ENCODE results near the gene THSD4. TPM values are rescaled to one million over a fixed set of nuclear protein-coding genes. Genes with fewer than 3 reads are reported as not detected.

The THSD4 gene
- total RNA-seq, 2 experiments from 2014 or later = not detected

- no peak overlapping the region for H3K27ac ChIP-seq (ENCODE audit: low read depth in 1 of 2, low read length in 2 of 2)
- H3K4me3 ChIP-seq (ENCODE audit: low read length) = no peak overlapping the region
- Mint-ChIP-seq H3K27ac (no peak overlapping the region), H3K4me3 (no peak overlapping the region), H3K9me3 (no peaks in the 10 kb centered on the region), H3K4me1 (ENCODE audit: low read depth) (no peaks in the 10 kb centered on the region), H3K36me3 (ENCODE audit: low read depth) (no peaks in the 10 kb centered on the region), H3K27me3 (peaks cover 9% of the 10 kb centered on the region)
- intact Hi-C loops (cut with DNase I, micrococcal nuclease) = no loop called here
- H3K27me3 ChIP-seq (ENCODE audit: control insufficient read depth in 1 of 2, insufficient read depth in 2 of 2, low read length in 2 of 2) = peaks cover 0 to 4% of the 10 kb centered on the region in 2 experiments
- H3K9me3 ChIP-seq (ENCODE audit: control insufficient read depth in 1 of 2, insufficient read depth in 1 of 2, low read length in 2 of 2) = no peaks in the 10 kb centered on the region
- ChIA-PET POLR2A (no interaction called here), CTCF (no interaction called here)
- DNase-seq (no peak), ATAC-seq (ENCODE audit: poor library complexity) (no peak)
- H3K4me1 ChIP-seq (ENCODE audit: insufficient read depth, low read length) = no peaks in the 10 kb centered on the region
- no peaks in the 10 kb centered on the region for H3K36me3 ChIP-seq (ENCODE audit: insufficient read depth, low read length)
- no peak for TF ChIP-seq CTCF (IDR thresholded peaks at IDR 0.05)
Observed at GRCh38 chr15:71659730-71660067, 544.4 kb downstream of the THSD4 start.

- no peaks in the 10 kb centered on the region for H3K36me3 Mint-ChIP-seq (ENCODE audit: low read depth)
- TF ChIP-seq CTCF (IDR thresholded peaks at IDR 0.05) = no peak
- ChIA-PET CTCF (no interaction called here), POLR2A (no interaction called here)
- H3K36me3 ChIP-seq (ENCODE audit: insufficient read depth, low read length) = no peaks in the 10 kb centered on the region
- no peak overlapping the region for H3K27ac Mint-ChIP-seq
- H3K4me3 ChIP-seq (ENCODE audit: low read length) = no peak overlapping the region
- no peak for DNase-seq
- ATAC-seq (ENCODE audit: poor library complexity) = no peak
- no peaks in the 10 kb centered on the region for H3K4me1 ChIP-seq (ENCODE audit: insufficient read depth, low read length)
- no peaks in the 10 kb centered on the region for H3K4me1 Mint-ChIP-seq (ENCODE audit: low read depth)
- H3K4me3 Mint-ChIP-seq = no peak overlapping the region
- H3K27me3 Mint-ChIP-seq = peaks cover 16% of the 10 kb centered on the region
- peaks cover 0 to 4% of the 10 kb centered on the region in 2 experiments for H3K27me3 ChIP-seq (ENCODE audit: control insufficient read depth in 1 of 2, insufficient read depth in 2 of 2, low read length in 2 of 2)
- H3K27ac ChIP-seq (ENCODE audit: low read depth in 1 of 2, low read length in 2 of 2) = no peak overlapping the region
- H3K9me3 ChIP-seq (ENCODE audit: control insufficient read depth in 1 of 2, insufficient read depth in 1 of 2, low read length in 2 of 2) = no peaks in the 10 kb centered on the region
- no peaks in the 10 kb centered on the region for H3K9me3 Mint-ChIP-seq
- intact Hi-C loops (cut with DNase I, micrococcal nuclease) = no loop called here
Observed at GRCh38 chr15:71660501-71660900, 545.2 kb downstream of the THSD4 start.

GRCh38 chr15:71662306-71662705, 547.0 kb downstream of the THSD4 start:
- H3K36me3 Mint-ChIP-seq (ENCODE audit: low read depth) = no peaks in the 10 kb centered on the region
- no peak for TF ChIP-seq CTCF (IDR thresholded peaks at IDR 0.05)
- POLR2A ChIA-PET = no interaction called here
- CTCF ChIA-PET = no interaction called here
- ATAC-seq (ENCODE audit: poor library complexity) (no peak), DNase-seq (no peak)
- H3K27me3 Mint-ChIP-seq = peaks cover 18% of the 10 kb centered on the region
- Histone ChIP-seq H3K27me3 (ENCODE audit: control insufficient read depth in 1 of 2, insufficient read depth in 2 of 2, low read length in 2 of 2) (peaks cover 0 to 4% of the 10 kb centered on the region in 2 experiments), H3K36me3 (ENCODE audit: insufficient read depth, low read length) (no peaks in the 10 kb centered on the region), H3K4me3 (ENCODE audit: low read length) (no peak overlapping the region), H3K4me1 (ENCODE audit: insufficient read depth, low read length) (no peaks in the 10 kb centered on the region), H3K9me3 (ENCODE audit: control insufficient read depth in 1 of 2, insufficient read depth in 1 of 2, low read length in 2 of 2) (no peaks in the 10 kb centered on the region), H3K27ac (ENCODE audit: low read depth in 1 of 2, low read length in 2 of 2) (no peak overlapping the region)
- H3K27ac Mint-ChIP-seq = no peak overlapping the region
- H3K4me1 Mint-ChIP-seq (ENCODE audit: low read depth) = no peaks in the 10 kb centered on the region
- no peak overlapping the region for H3K4me3 Mint-ChIP-seq
- intact Hi-C loops (cut with DNase I, micrococcal nuclease) = no loop called here
- H3K9me3 Mint-ChIP-seq = no peaks in the 10 kb centered on the region

Data from CD4-positive, alpha-beta T cell (primary cell).